Umbilical cord (tissue), 2 donors: ENCODE results near the gene ACACA. TPM values are rescaled to one million over a fixed set of nuclear protein-coding genes. Genes with fewer than 3 reads are reported as not detected.

ENCODE experiments used
- DNase-seq: peaks from one replicate; pipeline ENCODE4 v3.0.0-alpha.2; 2015; ENCODE audit warnings: low spot score
- total RNA-seq: library from RNA; depleted of rRNA; stranded (reverse); fragments of >200 nt; gene quantifications from one replicate; pipeline ENCODE4 v1.2.3, GENCODE V29; 2014; ENCODE audit warnings: low replicate concordance; ENCODE audit not compliant: insufficient read depth

The ACACA gene
- total RNA-seq, 1 donor from 2014 or later: 16.1 TPM

DNA sequence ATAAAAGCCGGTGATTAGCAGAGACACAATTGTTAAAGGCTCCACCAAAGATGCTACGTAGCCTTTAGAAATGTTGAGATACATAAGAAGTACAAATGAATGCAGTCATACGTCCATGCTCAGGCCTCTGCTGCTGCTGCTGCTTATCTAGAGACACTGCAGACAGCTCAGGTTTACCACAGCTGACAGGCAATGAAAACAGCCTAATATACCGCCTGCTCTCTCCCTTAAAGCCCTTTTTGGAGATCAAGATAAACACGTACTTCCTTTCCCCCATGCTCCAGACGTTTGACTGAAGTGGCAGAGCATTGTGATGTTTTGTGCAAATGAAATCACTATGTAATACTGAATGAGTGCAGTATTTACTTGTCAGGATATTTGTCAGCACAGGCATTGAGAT, 272.6 kb downstream of the ACACA start:
- peak; percentile 75 for DNase-seq

GRCh38 chr17:37133136-37133535, 273.5 kb downstream of the ACACA start:
- no peak for DNase-seq

- peak; percentile 31 for DNase-seq
Observed at GRCh38 chr17:37131669-37132611, 274.7 kb downstream of the ACACA start.

- DNase-seq: peak; percentile 59
Observed at GRCh38 chr17:37130984-37131446, 275.6 kb downstream of the ACACA start.

DNA sequence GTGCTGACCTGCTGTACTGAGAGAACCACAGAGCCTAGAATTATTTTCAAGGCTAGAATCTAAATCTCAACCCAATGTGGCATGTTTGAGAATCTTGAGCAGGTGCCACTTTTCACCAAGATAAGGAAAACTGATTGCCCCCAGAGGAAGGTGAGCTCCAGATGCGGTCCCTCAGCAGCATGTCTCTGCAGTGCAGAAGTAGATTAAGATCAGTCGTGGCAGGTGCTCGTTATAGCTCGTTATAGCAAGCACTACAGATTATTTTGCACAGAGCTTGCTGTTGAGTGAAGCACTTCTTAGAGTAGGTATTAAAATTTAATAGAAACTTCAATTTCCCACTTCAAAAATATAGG, 281.8 kb downstream of the ACACA start:
- DNase-seq: no peak

- DNase-seq: no peak
Observed at GRCh38 chr17:37123941-37124820, 282.5 kb downstream of the ACACA start.

GRCh38 chr17:37123386-37123785, 283.2 kb downstream of the ACACA start:
- no peak for DNase-seq

GRCh38 chr17:37121616-37122015, 285.0 kb downstream of the ACACA start:
- no peak for DNase-seq

DNA sequence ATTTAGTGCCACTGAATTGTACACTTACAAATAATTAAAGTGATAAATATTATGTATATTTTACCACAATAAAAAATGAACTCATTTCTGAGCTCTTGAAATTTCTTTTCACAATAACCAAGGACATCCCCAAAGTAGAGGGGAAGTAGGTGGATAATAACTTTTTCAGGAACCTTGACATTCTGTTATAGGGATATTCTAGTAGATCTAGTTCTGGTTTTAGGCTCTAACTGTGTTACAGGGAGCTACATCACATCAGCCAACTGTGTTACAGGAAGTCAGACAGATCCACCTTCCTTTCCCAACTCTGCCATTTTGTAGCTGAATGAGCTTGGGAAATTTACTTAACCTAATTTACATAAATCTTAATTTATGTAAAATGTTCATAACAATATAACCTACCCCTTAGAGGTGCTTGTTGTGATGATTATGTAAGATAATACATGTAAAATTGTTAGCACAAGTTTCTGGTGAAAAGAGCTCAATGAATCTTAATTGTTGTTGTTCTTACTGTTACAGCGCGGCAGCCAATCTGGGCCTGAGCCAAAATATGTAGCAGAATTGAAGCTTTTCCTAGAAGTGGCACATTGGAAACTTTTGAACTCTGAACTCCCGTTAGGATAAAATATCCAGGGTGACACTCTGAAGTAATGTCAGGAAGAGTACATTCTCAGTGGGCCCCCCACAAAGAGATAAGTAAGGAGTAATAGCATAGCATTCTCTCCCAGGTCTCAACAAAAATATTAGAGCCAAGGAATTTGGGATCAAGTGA, 288.1 kb downstream of the ACACA start:
- DNase-seq: no peak

DNA sequence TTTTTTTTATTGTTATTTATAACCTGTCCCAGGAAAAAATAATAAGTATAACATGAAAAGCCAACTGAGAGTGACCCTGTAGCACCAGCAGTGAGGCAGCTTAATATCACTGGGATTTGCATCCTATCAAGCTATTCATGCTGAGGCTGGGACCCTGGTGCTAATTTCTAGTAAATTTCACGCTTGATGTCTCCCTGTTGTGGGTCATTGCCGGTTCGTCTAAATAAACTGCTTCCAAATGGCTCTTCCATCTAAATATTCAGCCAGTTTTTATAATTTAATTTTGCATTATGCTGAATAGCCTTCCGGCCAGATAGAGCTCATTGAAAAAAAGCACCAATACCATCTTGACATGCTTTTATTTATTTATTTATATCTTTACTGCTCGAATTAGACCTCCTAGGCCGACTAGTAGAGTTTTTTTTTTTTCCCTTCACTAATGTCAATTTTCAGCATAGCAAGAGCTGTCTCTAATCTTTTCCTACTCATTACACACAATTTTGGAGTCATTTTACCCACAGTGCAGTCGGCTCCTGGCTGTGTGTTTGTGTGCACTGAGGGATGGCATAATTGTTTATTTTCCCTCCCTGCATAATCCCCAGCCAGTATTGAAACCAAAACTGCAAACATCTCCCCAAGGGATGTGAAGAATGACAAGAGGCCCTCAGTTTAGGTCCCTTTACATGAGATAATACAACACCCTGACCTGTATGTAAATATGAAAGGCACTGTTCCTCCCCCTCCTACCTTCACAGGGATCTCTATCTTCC, 289.1 kb downstream of the ACACA start:
- DNase-seq: no peak

DNA sequence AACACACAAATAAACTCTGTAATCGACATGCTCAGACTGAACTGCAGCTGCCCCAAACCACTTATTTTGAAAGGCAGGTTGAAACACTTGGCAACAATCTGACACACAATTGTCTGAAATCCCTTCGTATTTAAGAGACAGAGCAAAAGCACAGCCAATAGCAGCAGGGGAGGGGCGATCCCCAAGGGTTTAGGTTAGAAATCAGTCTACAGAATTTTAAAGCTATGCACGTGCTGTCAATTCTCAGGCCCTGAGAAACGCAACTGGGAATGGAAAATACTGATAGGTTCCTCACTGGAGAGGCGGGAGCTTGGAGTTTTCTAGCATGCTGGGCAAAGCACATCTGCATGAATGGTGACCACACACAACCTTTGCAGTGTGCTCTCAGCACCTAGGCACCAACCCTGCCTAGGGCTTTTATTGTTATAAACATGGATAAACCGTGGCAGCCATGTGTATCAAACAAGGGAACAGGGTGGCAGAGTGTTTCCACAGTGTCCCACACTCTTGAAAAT, 289.9 kb downstream of the ACACA start:
- DNase-seq: no peak

- no peak for DNase-seq
Observed at GRCh38 chr17:37111329-37111728, 295.3 kb downstream of the ACACA start.

- no peak for DNase-seq
Observed at GRCh38 chr17:37110746-37111145, 295.9 kb downstream of the ACACA start.

DNA sequence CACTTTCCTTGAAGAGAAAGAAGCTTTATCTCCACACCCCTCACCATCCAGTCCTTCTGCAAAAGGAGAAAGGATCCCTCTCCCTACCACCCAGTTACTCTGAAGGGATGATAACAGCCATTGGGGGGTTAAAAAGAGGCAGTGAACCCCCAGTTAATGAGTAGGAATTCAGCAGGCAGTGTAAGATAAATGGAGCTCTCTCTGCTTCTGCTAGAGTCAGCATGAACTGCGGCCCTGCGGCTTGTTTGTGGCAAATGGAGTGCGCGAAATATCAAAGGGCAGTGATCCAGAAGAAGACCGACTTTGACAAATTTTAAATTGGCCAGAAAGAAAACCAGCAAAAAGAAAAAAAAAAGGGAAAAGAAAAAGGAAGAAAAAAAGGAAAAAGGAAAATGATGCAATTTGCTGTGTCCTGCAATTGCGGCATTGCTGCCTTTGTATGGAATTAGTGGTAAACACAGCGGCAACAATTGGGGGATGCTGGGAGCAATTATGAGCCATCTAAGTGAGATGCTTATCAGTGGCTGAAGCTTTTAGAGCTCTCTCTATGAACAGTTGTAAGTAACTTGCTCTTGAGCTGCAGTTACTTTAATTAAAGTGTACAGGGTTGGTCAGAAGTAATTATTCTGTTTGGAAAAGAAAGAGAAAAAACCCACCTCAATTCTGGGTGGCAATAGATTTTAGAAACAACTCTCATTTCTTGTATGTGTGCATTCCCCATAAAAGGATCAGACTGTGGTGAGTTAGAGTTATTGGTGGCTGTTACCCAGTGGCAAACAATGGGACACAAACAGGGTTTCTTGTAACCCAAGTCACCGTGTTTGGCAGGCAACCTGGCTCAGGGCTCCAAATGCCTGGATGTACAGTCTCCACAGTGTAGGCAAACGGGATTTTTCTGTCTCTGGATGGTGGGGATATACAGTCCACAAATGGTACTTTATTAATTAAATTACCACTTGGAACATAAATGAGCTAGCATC, 296.6 kb downstream of the ACACA start:
- DNase-seq: no peak

DNA sequence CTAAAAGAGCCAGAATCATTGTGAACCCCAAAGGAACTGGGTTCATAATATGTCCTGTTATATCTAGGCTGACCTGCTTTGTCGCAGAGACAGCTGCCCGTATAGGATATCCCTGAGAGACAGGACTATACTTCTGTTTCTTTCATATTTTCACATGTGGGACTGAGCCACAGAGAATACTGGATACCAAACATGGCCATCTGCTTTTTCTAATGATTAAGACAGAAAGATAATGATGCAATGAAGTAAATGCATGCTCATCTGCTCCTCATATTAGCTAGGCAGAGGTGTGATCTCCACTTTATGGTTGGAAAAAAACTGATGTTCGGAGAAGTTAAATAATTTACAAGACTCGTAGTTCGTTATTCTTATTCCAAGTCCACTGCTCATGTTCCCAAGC, 297.5 kb downstream of the ACACA start:
- no peak for DNase-seq

DNA sequence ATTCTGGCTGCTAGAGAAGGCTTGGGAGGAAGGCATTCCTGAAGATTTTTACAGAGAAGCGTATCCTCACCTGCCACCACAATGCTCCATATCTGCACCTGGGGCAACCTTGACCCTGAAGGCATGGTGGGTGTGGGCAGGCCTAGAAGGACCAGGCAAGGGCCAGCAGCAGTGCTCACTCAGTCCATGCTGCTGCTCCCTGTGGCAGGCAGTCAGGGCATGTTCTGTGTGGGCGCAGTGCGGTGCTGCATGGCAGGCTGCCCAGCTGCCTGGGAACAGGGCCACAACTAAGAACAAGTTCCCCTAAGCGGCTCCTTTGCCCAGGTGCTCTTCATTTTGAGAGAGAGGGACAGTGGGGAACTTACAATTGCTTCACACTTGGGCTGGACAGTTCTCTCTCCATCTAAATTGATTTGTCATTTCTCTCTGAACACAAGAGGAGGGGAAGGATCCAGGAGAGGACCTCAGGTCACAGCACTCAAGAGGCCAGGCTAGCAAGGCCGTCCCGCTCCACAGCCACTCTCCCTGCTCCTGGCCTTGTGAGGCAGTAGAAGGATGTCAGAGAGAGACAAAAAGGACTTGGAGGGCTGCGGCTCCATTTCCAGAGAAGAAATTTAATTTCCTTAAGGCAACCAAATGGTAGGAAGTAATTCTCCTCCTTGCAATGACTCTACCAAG, 299.1 kb downstream of the ACACA start:
- no peak for DNase-seq

DNA sequence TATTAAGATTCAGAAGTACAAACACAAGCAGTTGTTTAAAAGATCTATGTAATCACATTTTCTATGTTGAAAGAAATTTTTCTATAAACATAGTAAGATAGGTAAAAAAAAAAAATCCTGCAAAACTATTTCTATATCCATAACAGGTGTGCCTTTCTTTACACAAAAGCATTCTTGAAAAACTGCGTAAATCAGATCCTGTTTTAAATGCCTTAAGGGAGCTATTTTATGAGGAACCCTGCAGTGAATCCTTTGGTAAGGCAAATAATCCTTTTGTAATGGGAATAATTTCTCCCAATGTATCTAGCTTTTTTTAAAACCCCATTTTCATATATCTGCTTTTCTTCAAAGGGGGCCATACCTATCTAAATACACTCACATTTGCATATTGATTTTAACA, 300.6 kb downstream of the ACACA start:
- no peak for DNase-seq

DNA sequence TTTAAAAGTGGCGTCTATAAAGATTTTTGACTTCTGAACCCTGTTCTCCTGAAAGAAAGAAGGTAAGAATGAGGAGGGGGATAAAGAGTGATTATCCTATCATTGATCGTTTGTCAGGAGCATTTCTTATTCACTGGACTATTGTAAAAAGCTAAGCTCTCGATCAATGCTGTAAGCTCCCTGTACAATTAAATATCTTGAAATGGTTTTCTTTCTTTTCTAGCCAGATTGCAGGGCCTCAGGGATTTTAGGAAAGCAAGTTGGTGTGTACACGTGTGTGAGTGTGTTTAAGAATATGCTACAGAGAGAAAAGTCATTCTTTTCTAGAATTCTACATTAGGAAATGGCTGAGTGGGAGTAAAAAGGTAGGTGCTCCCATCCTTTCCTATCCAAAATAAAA, 303.4 kb downstream of the ACACA start:
- no peak for DNase-seq

- no peak for DNase-seq
Observed at GRCh38 chr17:37101306-37101705, 305.3 kb downstream of the ACACA start.
